Measurements from ENCODE around the gene CAPN10.
A peak's percentile ranks its signal among the peaks of the same experiment; 100 is the strongest.

CAPN10 gene

DNA sequence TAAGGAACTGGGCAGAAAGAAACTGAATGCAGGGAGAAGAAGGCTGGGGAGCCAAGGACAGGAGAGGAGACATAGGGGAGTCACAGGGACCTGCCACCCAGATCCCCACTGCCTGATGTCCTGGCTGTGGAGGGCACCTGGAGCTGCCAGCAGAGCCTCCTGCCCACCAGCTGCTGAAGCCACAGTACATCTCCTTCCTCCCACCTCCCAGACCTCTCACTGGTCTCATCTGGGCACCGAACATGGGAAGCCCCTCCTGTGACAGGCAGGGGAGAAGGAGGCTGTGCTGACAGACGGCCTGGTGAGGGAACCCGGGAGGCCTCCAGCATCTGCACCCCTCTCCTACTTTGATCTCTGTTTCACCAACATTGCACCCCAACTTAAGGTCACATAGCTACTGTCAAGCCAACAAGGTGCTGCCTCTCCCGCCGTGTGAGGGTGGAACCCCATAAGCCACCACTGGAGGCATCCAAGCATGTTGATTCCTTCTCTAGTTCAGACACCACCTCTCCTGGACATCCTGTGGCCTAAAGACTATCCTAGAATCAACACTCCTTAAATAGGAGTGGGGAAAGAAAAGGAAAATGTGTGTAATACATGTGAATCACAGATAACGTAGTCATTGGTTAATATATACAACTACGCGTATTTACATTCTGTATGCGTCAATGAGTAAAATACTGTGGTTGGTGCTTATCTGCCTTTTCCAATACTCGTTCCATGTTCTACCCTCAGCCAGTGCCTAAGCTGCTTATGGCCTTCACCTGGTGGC lies 21.8 kb upstream of the CAPN10 start:
- DNase-seq, result no peak

DNA sequence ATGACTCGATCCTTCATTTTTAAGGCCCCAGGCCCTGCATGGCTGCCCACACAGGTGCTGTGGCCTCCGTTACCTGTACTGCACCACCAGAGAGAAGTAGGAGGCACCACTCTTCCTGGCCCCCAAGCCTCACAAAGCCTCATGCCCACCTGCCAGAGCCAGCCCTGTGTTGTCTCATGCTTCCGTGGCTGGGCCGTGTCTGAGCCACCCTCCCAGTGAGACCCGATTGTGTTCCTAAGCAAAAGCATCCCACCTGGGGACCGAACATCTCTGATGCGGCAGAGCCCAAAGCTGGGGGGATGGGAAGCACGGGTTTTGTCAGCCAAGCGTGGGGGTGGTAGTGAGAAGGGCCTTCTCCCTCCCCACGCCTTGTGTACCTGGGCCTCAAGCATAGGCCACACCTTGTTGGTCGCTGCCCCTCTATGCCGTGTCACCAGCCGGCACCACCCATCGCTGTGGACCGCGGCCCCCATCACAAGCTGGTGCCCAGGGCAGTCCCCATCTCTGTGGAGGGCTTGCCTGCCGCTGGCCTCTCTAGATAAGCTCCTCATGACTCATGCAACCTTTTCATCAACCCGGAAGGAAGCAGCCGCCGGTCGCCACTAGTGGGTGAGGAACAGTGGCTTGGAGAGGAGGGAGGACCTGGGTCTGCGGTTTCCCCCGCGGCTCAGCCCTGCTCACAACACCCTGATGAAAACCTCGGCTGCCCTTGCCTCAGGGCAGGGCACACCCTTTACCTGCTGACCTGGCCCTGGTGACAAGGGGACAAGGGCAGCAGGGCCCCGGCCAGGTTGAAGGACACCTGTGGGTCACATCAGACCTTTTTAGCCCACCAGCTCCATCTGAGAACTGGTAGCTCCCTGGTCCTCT lies 21.0 kb upstream of the CAPN10 start:
- peak; percentile 34 to 65 for DNase-seq

DNA sequence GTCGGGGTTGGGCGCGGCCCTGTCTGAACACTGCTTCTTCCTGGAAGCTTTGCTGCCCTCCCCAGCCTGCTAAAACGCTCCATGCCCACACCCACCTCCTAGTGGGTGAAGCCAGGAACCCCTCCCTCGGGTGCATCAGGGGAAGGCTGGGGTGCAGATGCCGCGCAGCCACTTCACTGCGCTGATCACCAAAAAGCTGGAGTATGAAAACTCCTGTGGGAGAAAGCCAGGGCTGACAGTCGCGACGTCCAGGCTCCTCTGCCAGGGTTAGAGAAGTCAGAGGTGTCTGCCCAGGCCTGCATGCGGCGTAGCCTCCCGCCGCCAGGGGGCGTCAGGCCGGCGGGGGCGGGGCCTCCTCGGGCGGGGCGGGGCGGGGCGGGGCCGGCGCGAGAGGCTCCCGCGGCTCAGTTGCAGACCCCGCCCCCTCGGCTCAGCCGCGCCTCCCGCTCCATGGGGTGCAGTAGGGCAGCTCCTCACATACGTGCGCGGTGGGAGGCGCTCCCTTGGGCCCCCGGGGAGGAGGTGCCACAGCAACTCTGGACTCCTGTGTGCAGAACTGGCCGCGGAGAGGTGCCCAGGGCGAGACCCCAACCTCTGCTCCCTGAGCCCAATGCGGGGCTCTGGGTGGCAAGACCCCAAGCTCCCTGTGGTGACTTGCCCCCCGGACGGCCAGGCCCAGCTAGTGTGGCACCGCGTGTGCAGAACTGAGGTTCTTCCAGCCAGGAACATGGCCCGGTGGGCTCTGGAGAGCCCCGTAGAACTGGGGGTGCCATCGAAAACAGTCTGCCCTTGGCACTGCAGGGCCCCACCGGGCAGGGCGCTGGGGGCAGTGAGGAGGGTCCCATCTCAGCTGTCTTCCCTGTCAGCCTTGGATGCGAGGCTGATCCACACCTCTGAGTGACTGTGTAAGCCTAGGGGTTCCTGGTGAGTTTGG lies 20.1 kb upstream of the CAPN10 start:
- peak; percentile 54 to 94 for DNase-seq

DNA sequence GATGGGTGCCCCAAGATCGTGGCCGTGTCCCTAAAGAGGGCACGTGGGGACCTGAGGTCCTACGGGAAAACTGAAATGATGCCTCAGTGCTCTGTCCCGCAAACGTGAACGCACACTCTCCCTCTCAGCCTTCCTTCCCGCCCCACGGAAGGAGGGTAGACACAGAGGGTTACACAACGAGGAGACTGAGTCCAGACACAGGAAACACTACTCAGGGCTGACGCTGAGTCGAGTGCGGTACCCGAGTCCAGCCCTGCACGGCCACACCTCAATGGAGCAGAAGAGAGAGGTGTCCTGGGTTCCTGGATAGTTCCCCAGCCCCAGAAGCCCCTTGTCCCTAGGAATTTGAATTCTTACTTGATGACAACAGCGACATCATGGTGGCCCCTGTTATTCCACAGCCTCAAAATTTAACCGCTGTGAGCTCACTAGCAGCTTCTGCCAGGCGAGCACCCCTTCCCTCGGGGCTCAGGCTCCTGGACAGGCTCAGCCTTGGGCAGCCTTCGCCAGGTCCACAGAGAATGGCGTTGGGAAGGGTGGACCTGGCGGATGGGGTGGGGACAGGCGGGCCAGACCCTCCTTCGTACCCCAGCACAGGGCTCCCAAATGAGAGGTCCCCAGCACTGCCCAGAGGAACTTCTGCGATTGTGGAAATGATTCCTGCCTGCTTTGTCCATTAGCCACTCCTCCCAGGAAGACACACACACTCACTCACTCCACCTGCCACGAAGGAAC lies 19.2 kb upstream of the CAPN10 start:
- DNase-seq, result peak in 1 of 2 experiments; percentile 61

DNA sequence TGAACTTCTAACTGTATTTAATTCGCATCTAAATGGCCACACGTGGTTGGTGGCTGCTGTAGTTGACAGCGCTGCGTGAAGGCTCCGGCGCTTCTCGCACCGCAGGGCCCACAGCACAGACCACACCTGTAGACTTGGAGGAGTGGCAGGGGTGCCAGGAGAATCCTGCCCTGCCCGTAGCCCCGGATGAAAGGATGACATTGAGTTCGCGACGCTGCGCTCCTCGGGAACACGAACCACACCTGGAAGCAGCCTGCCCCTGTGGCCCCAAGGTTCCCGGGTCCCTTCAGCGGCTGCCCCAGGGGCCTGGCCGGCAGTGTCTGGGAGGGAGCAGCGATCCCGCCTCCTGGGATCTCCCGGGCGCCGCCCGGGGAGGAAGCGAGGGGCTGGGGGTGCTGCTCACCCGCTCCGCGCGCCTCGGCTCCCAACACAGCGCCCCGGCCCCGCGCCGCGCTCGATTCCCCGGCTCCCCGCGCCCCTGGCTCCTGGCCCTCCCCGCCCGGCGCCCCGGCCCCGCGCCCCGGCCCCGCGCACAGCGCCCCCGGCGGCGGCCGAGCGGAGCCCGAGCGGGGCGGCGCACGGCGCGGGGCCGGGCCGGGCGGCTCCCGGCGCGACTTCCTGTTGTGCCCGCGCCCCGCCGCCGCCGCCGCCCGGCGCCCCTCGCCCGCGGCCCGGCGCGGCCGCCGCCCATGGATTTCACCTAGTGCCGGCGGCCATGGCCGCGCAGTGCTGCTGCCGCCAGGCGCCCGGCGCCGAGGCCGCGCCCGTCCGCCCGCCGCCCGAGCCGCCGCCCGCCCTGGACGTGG lies 18.5 kb upstream of the CAPN10 start, which contains the start of gene RNPEPL1:
Gene RNPEPL1, plus strand, starts transcription at position 613 of the 806 bp plus-strand sequence. Its CDS starts 103 bp downstream, at position 716.
- DNase-seq, result peak; percentile 52 to 76

DNA sequence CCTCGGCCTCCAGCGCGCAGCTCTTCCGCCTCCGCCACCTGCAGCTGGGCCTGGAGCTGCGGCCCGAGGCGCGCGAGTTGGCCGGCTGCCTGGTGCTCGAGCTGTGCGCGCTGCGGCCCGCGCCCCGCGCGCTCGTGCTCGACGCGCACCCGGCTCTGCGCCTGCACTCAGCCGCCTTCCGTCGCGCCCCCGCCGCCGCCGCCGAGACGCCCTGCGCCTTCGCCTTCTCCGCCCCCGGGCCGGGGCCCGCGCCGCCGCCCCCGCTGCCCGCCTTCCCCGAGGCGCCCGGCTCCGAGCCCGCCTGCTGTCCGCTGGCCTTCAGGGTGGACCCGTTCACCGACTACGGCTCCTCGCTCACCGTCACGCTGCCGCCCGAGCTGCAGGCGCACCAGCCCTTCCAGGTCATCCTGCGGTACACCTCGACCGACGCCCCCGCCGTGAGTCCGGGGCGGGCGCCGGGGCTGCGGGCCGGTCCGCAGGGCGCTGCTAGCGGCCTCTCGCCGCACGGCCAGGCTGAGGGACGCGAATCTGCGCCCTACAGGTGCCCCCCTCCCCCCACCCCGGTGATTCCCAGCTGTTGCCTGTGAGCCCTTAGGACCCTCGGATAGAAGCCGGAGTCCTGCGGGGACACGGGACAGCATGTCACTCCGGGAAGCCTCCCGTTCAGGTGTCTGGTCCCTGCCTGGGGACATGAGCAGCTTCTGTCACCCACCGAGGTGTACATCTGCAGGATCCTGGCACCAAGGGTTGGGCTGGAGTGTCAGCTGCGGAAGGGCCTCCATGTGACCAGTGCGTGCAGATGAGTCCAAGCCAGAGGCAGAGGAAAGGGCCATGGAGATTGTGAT lies 17.6 kb upstream of the CAPN10 start:
- DNase-seq, result peak; percentile 31 to 77

DNA sequence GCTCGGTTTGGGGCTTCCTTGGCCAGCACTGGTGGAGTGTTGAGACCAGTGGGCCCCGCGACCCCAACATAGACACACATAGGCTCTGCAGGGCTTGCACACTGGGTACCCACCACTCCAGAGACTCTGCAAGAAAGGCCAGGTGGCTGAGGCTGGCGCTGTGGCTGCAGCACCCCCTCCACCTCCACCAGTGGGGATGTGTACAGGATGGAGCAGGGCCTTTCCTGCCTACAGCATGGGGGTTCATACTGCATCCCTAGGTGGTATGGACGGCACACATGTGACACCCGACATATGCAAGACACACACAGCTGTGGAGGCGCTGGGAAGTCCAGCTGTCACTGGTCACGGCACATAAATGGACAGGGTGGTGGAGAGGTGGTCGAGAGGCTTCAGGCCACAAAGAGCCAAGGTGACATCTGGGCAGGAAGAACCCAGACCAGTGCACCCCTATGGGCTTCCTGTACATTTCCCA lies 17.0 kb upstream of the CAPN10 start:
- no peak for DNase-seq

DNA sequence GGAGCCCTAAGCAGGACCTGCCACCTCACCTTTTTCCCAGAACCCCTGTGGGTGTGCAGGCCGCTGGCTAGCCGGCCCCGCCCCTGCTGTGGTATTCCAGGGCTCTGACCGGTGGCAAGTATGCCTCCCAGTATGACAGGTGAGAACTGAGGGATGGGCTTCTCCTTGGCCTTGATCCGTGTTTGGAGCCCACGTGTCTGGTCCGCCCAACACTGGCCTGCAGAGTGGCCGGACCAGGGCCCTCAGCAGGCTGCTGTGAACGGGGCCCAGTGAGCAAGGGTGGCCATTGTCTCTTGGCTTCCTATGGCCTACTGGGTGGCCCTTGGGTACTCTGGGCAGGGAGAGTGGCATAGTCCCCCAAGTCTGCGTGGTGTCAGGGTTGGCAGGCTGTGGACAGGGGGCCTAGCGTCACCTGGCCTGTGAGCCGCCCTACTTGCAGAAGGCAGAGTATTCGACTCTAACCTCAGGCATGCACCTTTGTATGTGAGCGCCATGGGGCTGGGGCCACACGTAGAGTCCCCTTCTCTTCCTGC lies 16.5 kb upstream of the CAPN10 start:
- no peak for DNase-seq

DNA sequence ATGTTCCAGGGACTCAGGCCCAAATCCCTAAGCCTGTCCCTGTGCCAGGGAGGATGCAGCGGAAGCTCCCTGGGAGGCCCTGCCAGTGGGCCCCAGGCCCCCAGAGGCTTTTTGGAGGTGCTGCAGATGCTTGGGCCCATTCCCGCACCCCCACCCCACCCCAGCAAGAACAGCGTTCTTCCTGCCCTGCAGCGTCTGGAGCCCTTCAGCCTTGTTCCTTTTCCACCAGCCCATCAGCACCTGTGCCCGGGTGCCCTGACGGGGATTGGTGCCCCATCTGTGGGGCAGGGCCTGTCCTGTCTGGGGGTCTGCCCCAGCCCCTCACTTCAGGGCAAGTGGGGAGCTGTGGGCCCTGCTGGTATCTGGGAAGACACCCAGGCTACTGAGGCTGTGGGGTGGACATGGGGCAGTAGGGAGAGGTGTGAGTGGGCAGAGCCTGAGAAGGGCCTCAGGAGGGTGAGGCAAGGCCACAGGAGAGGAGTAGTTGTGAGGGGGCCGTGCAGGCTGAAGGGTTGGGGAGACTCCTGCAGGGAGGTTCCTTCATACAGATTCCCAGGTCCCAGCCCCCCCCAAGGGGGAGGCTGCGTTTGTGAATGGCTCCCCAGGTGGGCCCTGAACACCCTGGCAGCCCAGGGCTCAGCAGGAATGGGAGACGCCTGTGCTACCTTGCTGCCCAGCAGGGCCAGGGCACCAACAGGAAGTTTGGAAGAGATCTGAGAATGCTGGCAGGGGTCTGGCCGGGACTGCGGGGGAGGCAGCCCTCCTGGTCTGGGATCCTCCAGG lies 15.8 kb upstream of the CAPN10 start:
- DNase-seq, result no peak

DNA sequence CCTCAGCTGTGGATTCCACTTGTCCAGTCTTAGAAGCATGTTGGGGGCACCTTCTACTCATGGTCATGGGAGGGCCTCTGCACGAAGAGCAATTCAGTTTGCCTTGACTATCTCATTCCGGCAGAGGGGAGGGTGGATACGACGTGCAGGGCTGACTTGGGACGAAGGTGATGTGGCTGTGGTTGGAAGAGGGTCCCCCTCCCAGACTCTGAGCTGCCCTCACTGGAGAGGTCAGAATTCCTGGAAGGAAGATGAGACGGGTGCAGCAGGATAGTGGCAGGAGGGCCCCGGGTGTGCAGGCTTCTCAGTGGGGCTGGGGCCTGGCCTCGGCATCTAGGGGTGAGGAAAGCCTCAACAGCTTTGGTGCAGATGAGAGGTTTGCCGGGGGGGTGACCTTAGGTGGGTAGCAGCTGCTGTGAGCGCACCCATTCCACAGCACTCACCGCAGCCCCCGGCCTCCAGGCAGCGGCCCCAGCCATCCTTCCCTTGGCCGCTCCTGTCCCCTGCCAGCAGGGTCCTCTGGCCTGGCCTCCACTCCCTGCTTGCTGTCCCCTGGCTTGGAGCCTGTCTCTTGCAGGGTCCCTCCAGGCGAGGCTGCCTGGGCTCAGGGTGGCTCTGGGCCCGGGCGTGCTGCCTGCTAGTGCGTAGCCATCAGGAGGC lies 15.1 kb upstream of the CAPN10 start:
- DNase-seq, result no peak

DNA sequence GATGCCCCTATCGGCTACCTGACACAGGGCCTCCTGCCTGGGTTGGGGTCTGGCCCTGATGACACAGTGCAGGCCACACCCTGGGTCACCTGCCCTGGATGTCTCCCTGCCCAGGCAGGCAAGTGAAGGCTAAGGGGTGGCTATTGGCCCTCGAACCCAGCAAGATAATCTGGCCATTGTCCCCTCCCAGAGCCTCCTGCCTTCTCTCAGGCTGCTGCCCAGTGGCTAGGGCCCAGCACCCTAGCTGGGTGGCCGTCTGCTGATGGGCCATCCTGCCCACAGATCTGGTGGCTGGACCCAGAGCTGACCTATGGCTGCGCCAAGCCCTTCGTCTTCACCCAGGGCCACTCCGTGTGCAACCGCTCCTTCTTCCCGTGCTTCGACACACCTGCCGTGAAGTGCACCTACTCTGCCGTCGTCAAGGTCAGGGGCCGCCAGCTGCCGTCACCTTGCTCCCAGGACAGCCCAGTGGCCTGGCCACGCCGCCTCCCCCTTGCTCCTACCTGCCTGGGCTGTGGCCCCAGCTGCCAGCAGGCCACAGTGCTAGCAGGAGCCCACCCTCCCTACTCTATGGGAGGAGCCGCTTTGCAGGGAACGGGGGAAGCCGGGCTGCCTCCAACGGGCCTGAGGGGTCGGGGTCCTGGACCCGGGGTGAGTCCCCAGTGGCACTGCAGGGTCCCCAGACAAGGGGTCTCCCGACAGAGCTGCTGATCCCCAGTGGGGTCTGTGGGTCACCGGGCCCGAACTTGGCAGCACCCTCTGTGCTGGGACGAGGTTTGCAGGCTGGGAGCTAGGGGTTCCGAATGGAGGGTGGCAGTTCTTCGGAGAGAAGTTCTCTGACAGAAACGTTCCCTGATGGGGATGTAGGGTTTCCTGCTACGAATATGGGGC lies 14.1 kb upstream of the CAPN10 start:
- no peak for DNase-seq

DNA sequence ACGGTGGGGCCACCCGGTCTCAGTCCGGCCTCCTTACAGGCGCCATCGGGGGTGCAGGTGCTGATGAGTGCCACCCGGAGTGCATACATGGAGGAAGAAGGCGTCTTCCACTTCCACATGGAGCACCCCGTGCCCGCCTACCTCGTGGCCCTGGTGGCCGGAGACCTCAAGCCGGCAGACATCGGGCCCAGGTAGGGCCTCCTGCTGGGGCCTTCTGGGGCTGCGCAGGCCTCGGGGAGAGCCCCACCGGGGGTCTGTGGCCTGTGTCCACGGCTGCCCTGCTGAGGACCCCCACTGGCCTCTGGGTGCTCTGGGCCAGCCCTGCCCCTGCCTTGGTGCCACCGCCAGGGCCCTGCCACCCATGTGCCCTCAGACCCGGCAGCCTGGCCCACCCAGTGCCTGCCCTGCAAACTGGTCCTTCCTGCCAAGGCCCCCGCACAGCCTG lies 13.4 kb upstream of the CAPN10 start:
- DNase-seq, result no peak

DNA sequence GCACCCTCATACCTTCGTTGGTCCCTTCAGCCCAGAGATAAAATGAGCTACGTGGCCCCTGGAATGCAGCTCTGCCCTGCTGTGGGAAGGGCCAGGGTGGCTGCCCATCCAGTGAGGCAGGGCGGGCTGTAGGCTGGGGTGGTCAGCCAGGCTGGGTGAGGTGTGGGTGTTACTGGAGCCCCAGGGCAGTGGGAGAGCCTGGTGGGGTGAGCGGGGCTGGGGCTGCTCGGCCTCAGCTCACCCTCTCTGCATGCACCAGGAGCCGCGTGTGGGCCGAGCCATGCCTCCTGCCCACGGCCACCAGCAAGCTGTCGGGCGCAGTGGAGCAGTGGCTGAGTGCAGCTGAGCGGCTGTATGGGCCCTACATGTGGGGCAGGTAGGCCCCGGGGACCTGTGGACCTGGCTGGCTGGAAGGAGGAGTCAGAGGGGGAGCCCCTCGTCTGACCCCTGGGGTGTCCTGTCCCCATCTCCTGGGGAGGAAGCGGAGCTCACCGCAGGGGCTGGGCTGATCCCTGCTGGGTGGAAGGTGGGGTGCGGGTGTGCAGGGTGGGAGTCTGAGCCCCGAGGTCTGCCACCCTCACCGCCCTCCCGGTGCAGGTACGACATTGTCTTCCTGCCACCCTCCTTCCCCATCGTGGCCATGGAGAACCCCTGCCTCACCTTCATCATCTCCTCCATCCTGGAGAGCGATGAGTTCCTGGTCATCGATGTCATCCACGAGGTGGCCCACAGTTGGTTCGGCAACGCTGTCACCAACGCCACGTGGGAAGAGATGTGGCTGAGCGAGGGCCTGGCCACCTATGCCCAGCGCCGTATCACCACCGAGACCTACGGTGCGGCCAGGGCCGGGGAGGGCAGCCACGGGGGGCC lies 12.8 kb upstream of the CAPN10 start:
- no peak for DNase-seq

DNA sequence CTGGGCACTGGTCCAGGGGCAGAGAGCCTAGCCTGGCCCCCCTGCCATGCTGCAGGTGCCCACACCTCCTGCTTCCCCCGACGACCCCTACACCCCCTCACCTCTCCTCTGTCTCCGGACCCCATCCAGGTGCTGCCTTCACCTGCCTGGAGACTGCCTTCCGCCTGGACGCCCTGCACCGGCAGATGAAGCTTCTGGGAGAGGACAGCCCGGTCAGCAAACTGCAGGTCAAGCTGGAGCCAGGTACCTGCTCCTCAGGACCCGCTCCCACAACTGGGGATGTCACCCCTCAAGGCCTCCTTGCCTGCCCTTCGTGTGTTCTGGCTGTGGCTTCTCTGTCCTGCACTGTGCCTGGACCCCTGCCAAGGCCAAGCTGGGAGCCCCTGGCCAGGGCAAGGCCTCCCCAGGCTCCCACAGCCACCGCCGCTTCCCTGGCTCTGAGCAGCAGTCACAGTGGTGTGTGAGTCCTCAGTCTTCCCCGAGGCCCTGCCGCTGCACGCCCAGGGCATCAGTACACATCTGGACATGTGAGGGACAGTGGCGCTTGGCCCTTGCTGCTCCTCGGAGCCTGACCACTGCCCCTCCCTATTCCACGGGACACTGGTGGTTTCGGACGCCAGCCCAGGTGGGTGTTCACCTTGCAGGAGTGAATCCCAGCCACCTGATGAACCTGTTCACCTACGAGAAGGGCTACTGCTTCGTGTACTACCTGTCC lies 12.0 kb upstream of the CAPN10 start:
- no peak for DNase-seq

All from NCI-H526 (cell line).